Spleen (tissue), 11 donors: Measurements from ENCODE around the gene R3HCC1L. TPM values are rescaled to one million over a fixed set of nuclear protein-coding genes. Genes with fewer than 3 reads are reported as not detected.
"Not testable (repeated sequence)": the region's sequence is repeated elsewhere in the genome, so short reads cannot be mapped to it uniquely, and the experiment has no call there.

Experiments used
- DNase-seq: peaks from one replicate; pipeline ENCODE4 v3.0.0-alpha.2; 2020
- H3K27ac ChIP-seq, 8 donors: fragments of 200-600 bp; sonication (generic) in 7 of 8; 1 replicate in 4 of 8; 2 replicates in 4 of 8; pipeline versions ENCODE4 v1.5.0 to v1.8.0; 2016 to 2021; ENCODE audit warnings: inconsistent platforms in 4 of 8, mild to moderate bottlenecking in 4 of 8, moderate library complexity in 1 of 8
- H3K27me3 ChIP-seq, 7 donors: fragments of 200-600 bp; sonication (generic) in 6 of 7; replicated peaks in 1 of 7; 1 replicate in 4 of 7; 2 replicates in 3 of 7; pipeline versions ENCODE4 v1.5.0 to v1.8.0; 2016 to 2021; ENCODE audit warnings: inconsistent platforms in 3 of 7, mild to moderate bottlenecking in 1 of 7
- H3K36me3 ChIP-seq, 6 donors: fragments of 200-600 bp; sonication (generic) in 5 of 6; 1 replicate in 4 of 6; 2 replicates in 2 of 6; pipeline versions ENCODE4 v1.5.0 to v1.8.0; 2016 to 2021; ENCODE audit warnings: inconsistent platforms in 2 of 6
- H3K4me1 ChIP-seq, 6 donors: fragments of 200-600 bp; sonication (generic) in 5 of 6; 1 replicate in 3 of 6; 2 replicates in 3 of 6; pipeline versions ENCODE4 v1.5.0 to v1.8.0; 2016 to 2021; ENCODE audit warnings: inconsistent platforms in 3 of 6
- H3K4me3 ChIP-seq, 8 donors: fragments of 200-600 bp; sonication (generic) in 7 of 8; 1 replicate in 4 of 8; 2 replicates in 4 of 8; pipeline versions ENCODE4 v1.5.0 to v1.8.0; 2016 to 2021; ENCODE audit warnings: inconsistent platforms in 4 of 8, mild to moderate bottlenecking in 4 of 8, moderate library complexity in 2 of 8
- H3K9me3 ChIP-seq, 8 donors: fragments of 200-600 bp; sonication (generic) in 7 of 8; 1 replicate in 4 of 8; 2 replicates in 4 of 8; pipeline versions ENCODE4 v1.5.0 to v1.8.0; 2016 to 2021; ENCODE audit warnings: inconsistent platforms in 4 of 8
- POLR2A ChIP-seq, 3 donors: fragments of 450-650 bp; IDR thresholded peaks; one replicate each; pipeline ENCODE4 v1.5.1; 2017; ENCODE audit warnings: antibody characterized with exemption in 3 of 3, mild to moderate bottlenecking in 1 of 3
- POLR2AphosphoS5 ChIP-seq, 3 donors: sonication (generic); formaldehyde crosslinking; IDR thresholded peaks; one replicate each; pipeline ENCODE4 v1.5.1; 2017; ENCODE audit warnings: antibody characterized with exemption in 3 of 3
- WGBS, 5 donors: extraction: QIAGEN DNeasy Blood & Tissue Kit in 3 of 5; methylation state at CpG; one replicate each; pipeline versions ENCODE4 v1.1.5 to v1.1.7; 2013 to 2018; 5-methylcytosine and 5-hydroxymethylcytosine counted together
- intact Hi-C: fragments of 100-400 bp; cut with DNase I; formaldehyde crosslinking; loops from one replicate; pipeline ENCODE4 v1.15.0; 2023; ENCODE audit warnings: low total_unique reads
- polyA plus RNA-seq, 3 donors: library from polyadenylated mRNA; stranded (reverse); fragments of 200-250 nt; gene quantifications; one replicate each; pipeline ENCODE4 v1.2.1, GENCODE V29; 2013
- total RNA-seq, 7 donors: library from RNA; depleted of rRNA in 3 of 7; stranded (reverse); fragments of >200 nt in 3 of 7; fragmentation: NEBNext Ultra II Directional in 4 of 7; extraction: Animal tissue kit (Norgen Biotek cat#: 25700) in 4 of 7; gene quantifications; one replicate each; pipeline versions ENCODE4 v1.1.0 to v1.2.1, GENCODE V29; 2016 to 2021
- TF ChIP-seq, protein P1 (sequence below), 11 experiments: fragments of 200-600 bp in 7 of 11; fragments of 450-650 bp in 4 of 11; sonication (generic) in 4 of 11; IDR thresholded peaks in 8 of 11; conservative IDR thresholded peaks in 3 of 11; 1 replicate in 7 of 11; 2 replicates in 4 of 11; pipeline versions ENCODE4 v1.4.0 to v1.8.0; 2016 to 2021; ENCODE audit warnings: antibody characterized with exemption in 11 of 11, inconsistent platforms in 4 of 11, mild to moderate bottlenecking in 1 of 11
- donor health status: healthy with polysubstance abuse.
- donor health status: DM: no; HTN: no; CAD: no; lungs with moderate emphysema.
- donor health status: DM: no; HTN: no; CAD: no.
- donor health status: Bipolar disorder and iron deficiency.
- donor health status: healthy.
- donor health status: DM: no; HTN: no; CAD: no.
- donor health status: DM: yes; HTN: yes; CAD: no.

The R3HCC1L gene
- total and polyA plus RNA-seq, 10 donors, result 9.0 to 21.2 (median 18.5) TPM

- Histone ChIP-seq H3K4me1 (peaks cover 0 to 45% (median 20%) of the 10 kb centered on the region in 6 donors), H3K27me3 (no peaks in the 10 kb centered on the region), H3K36me3 (peaks cover 0 to 52% (median 0%) of the 10 kb centered on the region in 6 donors), H3K9me3 (no peaks in the 10 kb centered on the region), H3K27ac (no peak overlapping the region), H3K4me3 (no peak overlapping the region)
- no peak for DNase-seq
- TF ChIP-seq, protein P1, sequence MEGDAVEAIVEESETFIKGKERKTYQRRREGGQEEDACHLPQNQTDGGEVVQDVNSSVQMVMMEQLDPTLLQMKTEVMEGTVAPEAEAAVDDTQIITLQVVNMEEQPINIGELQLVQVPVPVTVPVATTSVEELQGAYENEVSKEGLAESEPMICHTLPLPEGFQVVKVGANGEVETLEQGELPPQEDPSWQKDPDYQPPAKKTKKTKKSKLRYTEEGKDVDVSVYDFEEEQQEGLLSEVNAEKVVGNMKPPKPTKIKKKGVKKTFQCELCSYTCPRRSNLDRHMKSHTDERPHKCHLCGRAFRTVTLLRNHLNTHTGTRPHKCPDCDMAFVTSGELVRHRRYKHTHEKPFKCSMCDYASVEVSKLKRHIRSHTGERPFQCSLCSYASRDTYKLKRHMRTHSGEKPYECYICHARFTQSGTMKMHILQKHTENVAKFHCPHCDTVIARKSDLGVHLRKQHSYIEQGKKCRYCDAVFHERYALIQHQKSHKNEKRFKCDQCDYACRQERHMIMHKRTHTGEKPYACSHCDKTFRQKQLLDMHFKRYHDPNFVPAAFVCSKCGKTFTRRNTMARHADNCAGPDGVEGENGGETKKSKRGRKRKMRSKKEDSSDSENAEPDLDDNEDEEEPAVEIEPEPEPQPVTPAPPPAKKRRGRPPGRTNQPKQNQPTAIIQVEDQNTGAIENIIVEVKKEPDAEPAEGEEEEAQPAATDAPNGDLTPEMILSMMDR (IDR thresholded peaks at IDR 0.05 in 8 of 11, conservative IDR thresholded peaks at IDR 0.05 in 3 of 11), result no peak
- TF ChIP-seq POLR2AphosphoS5 (IDR thresholded peaks at IDR 0.05), result no peak
- no peak for TF ChIP-seq POLR2A (IDR thresholded peaks at IDR 0.05)
- intact Hi-C loops, result no loop called here
- 88 to 99% (median 95%) methylated on average over 6 of the region's 6 CpGs for WGBS, 5 donors
These were observed 38.8 kb downstream of the R3HCC1L start for GRCh38 chr10:98173260-98173659.

- H3K4me3 ChIP-seq, H3K4me1 ChIP-seq, DNase-seq, H3K27ac ChIP-seq, intact Hi-C loops, H3K27me3 ChIP-seq, H3K9me3 ChIP-seq: not testable (repeated sequence)
- WGBS, 5 donors, result 96 to 98% (median 96%) methylated on average over 14 of the region's 14 CpGs
- peaks cover 0 to 56% (median 16%) of the 10 kb centered on the region in 6 donors for H3K36me3 ChIP-seq
These were observed 48.0 kb downstream of the R3HCC1L start for GRCh38 chr10:98182351-98182915.

DNA sequence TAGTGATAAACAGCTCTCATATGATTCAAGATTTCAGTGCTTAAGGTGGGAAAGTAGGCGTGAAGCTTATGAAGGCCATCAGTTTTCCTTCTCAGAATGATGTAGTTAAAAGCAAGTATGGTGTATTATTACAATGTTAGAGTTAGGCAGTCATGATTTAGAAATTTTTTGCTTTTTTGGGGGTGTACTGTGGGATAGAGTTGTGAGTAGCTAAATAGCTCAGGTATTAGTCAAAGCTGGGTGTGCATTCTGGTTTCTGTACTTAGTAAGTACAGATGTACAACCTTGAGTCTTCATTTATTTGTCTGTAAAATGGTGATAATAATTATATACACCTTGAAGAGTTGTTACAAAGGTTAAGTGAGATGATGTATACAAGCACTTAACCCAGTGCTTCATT is 52.2 kb downstream of the R3HCC1L start:
- Histone ChIP-seq H3K36me3 (peaks cover 0 to 84% (median 21%) of the 10 kb centered on the region in 6 donors), H3K4me3 (no peak overlapping the region), H3K9me3 (peaks cover 0 to 8% (median 0%) of the 10 kb centered on the region in 8 donors), H3K27me3 (no peaks in the 10 kb centered on the region), H3K27ac (no peak overlapping the region), H3K4me1 (no peaks in the 10 kb centered on the region)
- intact Hi-C loops, result no loop called here
- 91 to 96% (median 94%) methylated on average over 1 of the region's 1 CpG for WGBS, 5 donors
- no peak for DNase-seq
- TF ChIP-seq, protein P1 (IDR thresholded peaks at IDR 0.05 in 8 of 11, conservative IDR thresholded peaks at IDR 0.05 in 3 of 11), result no peak
- no peak for TF ChIP-seq POLR2A (IDR thresholded peaks at IDR 0.05)
- TF ChIP-seq POLR2AphosphoS5 (IDR thresholded peaks at IDR 0.05), result no peak

DNA sequence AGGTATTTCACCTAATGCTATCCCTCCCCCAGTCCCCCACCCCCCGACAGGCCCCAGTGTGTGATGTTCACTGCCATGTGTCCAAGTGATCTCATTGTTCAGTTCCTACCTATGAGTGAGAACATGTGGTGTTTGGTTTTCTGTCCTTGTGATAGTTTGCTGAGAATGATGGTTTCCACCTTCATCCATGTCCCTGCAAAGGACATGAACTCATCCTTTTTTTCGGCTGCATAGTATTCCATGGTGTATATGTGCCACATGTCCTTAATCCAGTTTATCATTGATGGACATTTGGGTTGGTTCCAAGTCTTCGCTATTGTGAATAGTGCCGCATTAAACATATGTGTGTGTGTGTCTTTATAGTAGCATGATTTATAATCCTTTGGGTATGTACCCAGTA is 56.3 kb downstream of the R3HCC1L start:
- H3K4me3 ChIP-seq, DNase-seq, H3K27me3 ChIP-seq, H3K27ac ChIP-seq, intact Hi-C loops: not testable (repeated sequence)
- 95 to 100% (median 96%) methylated on average over 4 of the region's 4 CpGs for WGBS, 5 donors
- Histone ChIP-seq H3K4me1 (peaks cover 0 to 12% (median 0%) of the 10 kb centered on the region in 6 donors), H3K9me3 (peaks cover 0 to 19% (median 4%) of the 10 kb centered on the region in 8 donors), H3K36me3 (peaks cover 0 to 76% (median 9%) of the 10 kb centered on the region in 6 donors)

- no peak for TF ChIP-seq POLR2A (IDR thresholded peaks at IDR 0.05)
- no peak for TF ChIP-seq POLR2AphosphoS5 (IDR thresholded peaks at IDR 0.05)
- TF ChIP-seq, protein P1 (IDR thresholded peaks at IDR 0.05 in 8 of 11, conservative IDR thresholded peaks at IDR 0.05 in 3 of 11), result no peak
- 93 to 97% (median 96%) methylated on average over 2 of the region's 2 CpGs for WGBS, 5 donors
- no peak for DNase-seq
- peaks cover 4 to 34% (median 9%) of the 10 kb centered on the region in 6 donors for H3K4me1 ChIP-seq
- H3K27me3 ChIP-seq, result no peaks in the 10 kb centered on the region
- H3K36me3 ChIP-seq, result peaks cover 0 to 53% (median 3%) of the 10 kb centered on the region in 6 donors
- no peak overlapping the region for H3K4me3 ChIP-seq
- peaks cover 0 to 19% (median 4%) of the 10 kb centered on the region in 8 donors for H3K9me3 ChIP-seq
- no peak overlapping the region for H3K27ac ChIP-seq
- intact Hi-C loops, result no loop called here
These were observed 58.6 kb downstream of the R3HCC1L start for GRCh38 chr10:98193037-98193436.
